Activated B cell treated with CpG ODN at 0.5 μM for 24 hours (primary cell): ENCODE data around the gene DNAJC15. TPM values are rescaled to one million over a fixed set of nuclear protein-coding genes. Genes with fewer than 3 reads are reported as not detected.

Experiments used
- ATAC-seq: fragments of 200-7000 bp; cut with Tn5 transposase; one replicate; pipeline ENCODE4 v1.10.0; 2021; ENCODE audit warnings: low read depth, mild to moderate bottlenecking, moderate library complexity
- CTCF ChIA-PET: fragments of 350-600 bp; sonication (Branson Sonifier 250); formaldehyde crosslinking; loops from one replicate; lab custom pipeline; 2021; ENCODE audit warnings: antibody characterized with exemption; lab: Charles Lee
- POLR2A ChIA-PET: fragments of 350-600 bp; sonication (Branson Sonifier 250); formaldehyde crosslinking; loops from one replicate; lab custom pipeline; 2021; ENCODE audit warnings: antibody characterized with exemption; lab: Charles Lee
- DNase-seq: peaks from one replicate; pipeline ENCODE4 v3.0.0; 2022
- H3K27ac Mint-ChIP-seq: one replicate; pipeline ENCODE4 v1.8.0; 2020; ENCODE audit warnings: mixed read lengths
- H3K27me3 Mint-ChIP-seq: one replicate; pipeline ENCODE4 v1.8.0; 2021; ENCODE audit warnings: mixed read lengths
- H3K36me3 Mint-ChIP-seq: one replicate; pipeline ENCODE4 v1.8.0; 2021; ENCODE audit warnings: low read depth, mixed read lengths
- H3K4me1 Mint-ChIP-seq: one replicate; pipeline ENCODE4 v1.8.0; 2021; ENCODE audit warnings: mixed read lengths
- H3K4me3 Mint-ChIP-seq: one replicate; pipeline ENCODE4 v1.8.0; 2020; ENCODE audit warnings: mild to moderate bottlenecking, mixed read lengths
- H3K9me3 Mint-ChIP-seq: one replicate; pipeline ENCODE4 v1.8.0; 2020; ENCODE audit warnings: mixed read lengths
- intact Hi-C: fragments of 100-400 bp; cut with micrococcal nuclease; formaldehyde crosslinking; loops from one replicate; pipeline ENCODE4 v1.15.1; 2024
- total RNA-seq: library from RNA; stranded (reverse); gene quantifications from 2 replicates; pipeline ENCODE4 v1.2.3, GENCODE V29; 2022
- TF ChIP-seq, protein P1 (sequence below): fragments of 200-600 bp; IDR thresholded peaks from one replicate; pipeline ENCODE4 v1.8.0; 2022; ENCODE audit warnings: antibody characterized with exemption, mild to moderate bottlenecking

The DNAJC15 gene
- total RNA-seq, 1 donor from 2014 or later = 19.1 TPM

DNA sequence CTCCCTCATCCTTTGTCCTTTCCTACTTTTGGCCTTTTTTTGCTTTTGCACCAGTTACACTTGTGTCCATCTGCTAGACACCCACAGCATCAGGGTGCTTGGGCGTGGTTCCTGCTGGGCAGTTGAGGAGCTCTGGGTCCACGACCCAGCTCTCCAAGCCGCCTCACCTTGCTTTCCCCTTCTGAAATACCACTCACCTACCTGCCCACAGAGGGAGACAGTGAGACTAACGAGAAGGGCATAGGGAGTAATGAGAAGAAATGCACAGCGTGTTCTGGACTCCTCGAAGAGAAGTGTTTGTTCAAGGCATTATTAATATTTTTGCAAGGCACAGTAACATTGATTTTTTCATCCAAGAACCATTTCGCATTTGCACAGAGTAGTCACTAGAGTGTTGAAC is 92.9 kb downstream of the DNAJC15 start:
- Mint-ChIP-seq H3K27ac (no peak overlapping the region), H3K9me3 (no peaks in the 10 kb centered on the region), H3K4me3 (no peak overlapping the region), H3K4me1 (no peaks in the 10 kb centered on the region), H3K27me3 (no peaks in the 10 kb centered on the region), H3K36me3 (no peaks in the 10 kb centered on the region)
- ChIA-PET POLR2A (no interaction called here), CTCF (interaction anchor here (0.6 kb wide), 1 partner anchor 124 kb away, joined by 3 read pairs; the partner anchor contains the start of gene EPSTI1)
- TF ChIP-seq, protein P1, sequence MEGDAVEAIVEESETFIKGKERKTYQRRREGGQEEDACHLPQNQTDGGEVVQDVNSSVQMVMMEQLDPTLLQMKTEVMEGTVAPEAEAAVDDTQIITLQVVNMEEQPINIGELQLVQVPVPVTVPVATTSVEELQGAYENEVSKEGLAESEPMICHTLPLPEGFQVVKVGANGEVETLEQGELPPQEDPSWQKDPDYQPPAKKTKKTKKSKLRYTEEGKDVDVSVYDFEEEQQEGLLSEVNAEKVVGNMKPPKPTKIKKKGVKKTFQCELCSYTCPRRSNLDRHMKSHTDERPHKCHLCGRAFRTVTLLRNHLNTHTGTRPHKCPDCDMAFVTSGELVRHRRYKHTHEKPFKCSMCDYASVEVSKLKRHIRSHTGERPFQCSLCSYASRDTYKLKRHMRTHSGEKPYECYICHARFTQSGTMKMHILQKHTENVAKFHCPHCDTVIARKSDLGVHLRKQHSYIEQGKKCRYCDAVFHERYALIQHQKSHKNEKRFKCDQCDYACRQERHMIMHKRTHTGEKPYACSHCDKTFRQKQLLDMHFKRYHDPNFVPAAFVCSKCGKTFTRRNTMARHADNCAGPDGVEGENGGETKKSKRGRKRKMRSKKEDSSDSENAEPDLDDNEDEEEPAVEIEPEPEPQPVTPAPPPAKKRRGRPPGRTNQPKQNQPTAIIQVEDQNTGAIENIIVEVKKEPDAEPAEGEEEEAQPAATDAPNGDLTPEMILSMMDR = no peak
- ATAC-seq (no peak), DNase-seq (no peak)
- intact Hi-C loops = no loop called here

DNA sequence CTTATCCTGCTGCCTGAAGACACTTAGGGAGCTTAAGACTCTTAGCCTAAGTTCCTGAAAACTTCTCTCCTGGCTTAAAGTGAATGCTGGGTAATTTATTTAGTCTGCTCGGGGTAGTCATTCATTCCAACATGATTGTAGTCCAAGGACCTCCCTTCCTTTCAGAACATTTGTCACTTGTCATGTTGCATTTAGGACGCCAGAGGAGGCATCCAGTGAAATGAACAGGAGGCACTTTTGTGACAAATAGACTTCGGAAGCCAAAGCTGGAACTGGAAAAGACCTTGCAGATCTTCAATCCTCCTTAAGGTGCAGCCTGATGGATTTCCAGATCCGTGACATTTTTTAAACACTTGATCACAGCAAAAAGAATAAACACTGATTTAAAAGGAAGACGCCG is 95.1 kb downstream of the DNAJC15 start:
- DNase-seq (no peak), ATAC-seq (no peak)
- CTCF ChIA-PET = no interaction called here
- intact Hi-C loops = no loop called here
- no peaks in the 10 kb centered on the region for H3K36me3 Mint-ChIP-seq
- no peaks in the 10 kb centered on the region for H3K9me3 Mint-ChIP-seq
- no peaks in the 10 kb centered on the region for H3K27me3 Mint-ChIP-seq
- TF ChIP-seq, protein P1 = no peak
- no peak overlapping the region for H3K4me3 Mint-ChIP-seq
- H3K27ac Mint-ChIP-seq = no peak overlapping the region
- H3K4me1 Mint-ChIP-seq = no peaks in the 10 kb centered on the region
- POLR2A ChIA-PET = no interaction called here

DNA sequence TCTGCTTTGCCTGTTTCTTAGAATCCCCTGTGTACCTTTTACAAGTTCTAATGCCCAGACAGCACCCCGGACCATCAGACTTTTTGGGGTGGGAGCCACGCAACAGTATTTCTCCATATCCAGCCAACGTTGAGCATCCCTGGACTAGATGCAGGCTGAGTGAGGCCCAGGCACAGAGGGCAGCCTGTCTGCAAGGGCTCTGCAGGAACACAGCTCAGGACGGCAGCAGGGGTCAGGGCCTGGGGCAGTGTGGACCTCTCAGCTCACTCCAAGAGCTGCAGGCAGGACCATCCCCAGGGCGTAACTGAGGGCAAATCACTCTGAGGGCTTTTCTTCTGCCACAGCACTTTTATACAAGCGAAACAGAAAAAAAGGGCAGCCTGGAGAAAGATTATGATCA is 95.8 kb downstream of the DNAJC15 start:
- Mint-ChIP-seq H3K27me3 (no peaks in the 10 kb centered on the region), H3K4me1 (no peaks in the 10 kb centered on the region), H3K9me3 (no peaks in the 10 kb centered on the region), H3K4me3 (no peak overlapping the region), H3K36me3 (no peaks in the 10 kb centered on the region), H3K27ac (no peak overlapping the region)
- POLR2A ChIA-PET = no interaction called here
- CTCF ChIA-PET = no interaction called here
- DNase-seq (no peak), ATAC-seq (no peak)
- intact Hi-C loops = no loop called here
- TF ChIP-seq, protein P1 = no peak

DNA sequence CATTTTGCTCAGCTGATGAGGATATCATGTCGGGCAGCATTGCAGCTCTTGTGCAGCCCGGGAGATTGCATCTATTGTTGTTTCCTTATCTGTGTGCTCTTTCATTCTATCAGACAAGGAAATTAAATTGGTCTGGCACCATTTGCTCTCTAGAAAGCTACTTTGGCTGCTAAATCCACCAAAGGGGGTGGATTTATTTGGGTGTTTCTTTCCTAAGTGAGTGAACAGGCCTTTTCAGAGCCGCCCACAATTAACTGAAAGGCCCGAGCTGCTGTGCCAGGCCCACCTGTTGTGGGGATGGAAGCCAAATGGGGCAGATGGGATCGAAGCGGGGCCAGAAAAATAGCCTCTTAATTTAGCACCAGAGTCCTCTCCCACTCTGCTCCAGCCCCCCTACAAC is 99.4 kb downstream of the DNAJC15 start:
- intact Hi-C loops = no loop called here
- DNase-seq (no peak), ATAC-seq (no peak)
- no peak overlapping the region for H3K4me3 Mint-ChIP-seq
- peaks cover 10% of the 10 kb centered on the region for H3K4me1 Mint-ChIP-seq
- TF ChIP-seq, protein P1 = no peak
- CTCF ChIA-PET = no interaction called here
- H3K36me3 Mint-ChIP-seq = no peaks in the 10 kb centered on the region
- H3K9me3 Mint-ChIP-seq = no peaks in the 10 kb centered on the region
- POLR2A ChIA-PET = no interaction called here
- H3K27me3 Mint-ChIP-seq = peaks cover 4% of the 10 kb centered on the region
- no peak overlapping the region for H3K27ac Mint-ChIP-seq

DNA sequence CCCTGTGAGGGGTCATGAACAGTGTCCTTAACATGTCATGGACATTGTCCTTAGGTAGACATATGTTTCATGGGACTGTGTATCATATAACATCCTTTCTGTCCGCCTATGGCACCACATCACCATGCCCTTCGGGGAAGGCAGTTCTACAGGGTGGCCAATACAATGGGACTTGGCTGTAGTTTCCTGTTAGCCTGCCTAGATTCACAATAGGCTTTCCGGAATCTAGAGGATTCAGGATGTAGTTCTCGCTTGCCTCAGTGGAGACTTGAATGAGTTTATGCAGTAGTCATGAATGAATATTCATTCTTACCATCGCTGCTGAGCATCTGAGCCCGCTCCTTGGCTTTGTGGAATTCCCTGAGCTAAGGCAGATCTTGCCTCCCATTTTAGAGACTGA is 100.5 kb downstream of the DNAJC15 start:
- intact Hi-C loops = no loop called here
- Mint-ChIP-seq H3K36me3 (no peaks in the 10 kb centered on the region), H3K4me1 (peaks cover 21% of the 10 kb centered on the region)

More for the DNA sequence above, 100.5 kb downstream of the DNAJC15 start:
- H3K27me3 Mint-ChIP-seq = peaks cover 14% of the 10 kb centered on the region
- POLR2A ChIA-PET = no interaction called here
- no peak overlapping the region for H3K4me3 Mint-ChIP-seq
- ATAC-seq = no peak
- CTCF ChIA-PET = no interaction called here
- H3K9me3 Mint-ChIP-seq = no peaks in the 10 kb centered on the region
- DNase-seq = no peak
- no peak overlapping the region for H3K27ac Mint-ChIP-seq
- TF ChIP-seq, protein P1 = no peak
